GM12872 (cell line): ENCODE measurements around the gene SPATA9.

Source experiments
- TF ChIP-seq, protein P1 (sequence below): IDR thresholded peaks from 3 replicates; pipeline ENCODE4 v1.5.1; 2011; ENCODE audit warnings: low read depth, mild to moderate bottlenecking, low read length, moderate library complexity; ENCODE audit not compliant: insufficient read depth

SPATA9 gene

DNA sequence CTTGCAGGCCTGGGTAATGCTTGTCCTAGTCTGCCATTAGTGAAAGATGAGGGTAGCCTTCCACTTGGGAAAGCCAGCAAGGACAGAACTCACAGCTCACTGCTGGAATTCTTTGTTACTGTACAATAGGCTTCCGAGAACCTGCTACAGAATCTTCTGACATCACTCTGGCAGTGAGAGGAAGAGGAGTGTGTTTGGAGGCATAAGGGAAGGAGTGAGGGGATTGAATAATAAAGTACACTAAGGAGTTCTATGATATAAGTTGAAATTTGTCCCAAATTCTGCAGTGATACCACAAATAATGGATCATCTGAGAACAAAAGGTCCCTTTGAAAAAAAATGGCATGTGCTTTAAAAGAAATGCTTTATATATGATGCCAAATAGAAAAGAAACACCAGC is at the start of gene SPATA9:
Gene SPATA9, minus strand, starts transcription at position 101 of the 400 bp plus-strand sequence. CDS start 137 bp downstream, outside the sequence.
- TF ChIP-seq, protein P1, sequence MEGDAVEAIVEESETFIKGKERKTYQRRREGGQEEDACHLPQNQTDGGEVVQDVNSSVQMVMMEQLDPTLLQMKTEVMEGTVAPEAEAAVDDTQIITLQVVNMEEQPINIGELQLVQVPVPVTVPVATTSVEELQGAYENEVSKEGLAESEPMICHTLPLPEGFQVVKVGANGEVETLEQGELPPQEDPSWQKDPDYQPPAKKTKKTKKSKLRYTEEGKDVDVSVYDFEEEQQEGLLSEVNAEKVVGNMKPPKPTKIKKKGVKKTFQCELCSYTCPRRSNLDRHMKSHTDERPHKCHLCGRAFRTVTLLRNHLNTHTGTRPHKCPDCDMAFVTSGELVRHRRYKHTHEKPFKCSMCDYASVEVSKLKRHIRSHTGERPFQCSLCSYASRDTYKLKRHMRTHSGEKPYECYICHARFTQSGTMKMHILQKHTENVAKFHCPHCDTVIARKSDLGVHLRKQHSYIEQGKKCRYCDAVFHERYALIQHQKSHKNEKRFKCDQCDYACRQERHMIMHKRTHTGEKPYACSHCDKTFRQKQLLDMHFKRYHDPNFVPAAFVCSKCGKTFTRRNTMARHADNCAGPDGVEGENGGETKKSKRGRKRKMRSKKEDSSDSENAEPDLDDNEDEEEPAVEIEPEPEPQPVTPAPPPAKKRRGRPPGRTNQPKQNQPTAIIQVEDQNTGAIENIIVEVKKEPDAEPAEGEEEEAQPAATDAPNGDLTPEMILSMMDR = no peak

GRCh38 chr5:95731571-95732554 is 49.1 kb upstream of the SPATA9 start:
- TF ChIP-seq, protein P1 = no peak

GRCh38 chr5:95730730-95731570 is 48.2 kb upstream of the SPATA9 start, which contains the start of gene RHOBTB3:
Gene RHOBTB3, plus strand, starts transcription at chr5:95731336. Its CDS starts 347 bp downstream, at chr5:95731683.
- TF ChIP-seq, protein P1 = 0 out of 3 replicates have a peak, but pooled peaks have one; percentile 4

- TF ChIP-seq, protein P1 = no peak
Observed at GRCh38 chr5:95730011-95730700, 47.4 kb upstream of the SPATA9 start.

DNA sequence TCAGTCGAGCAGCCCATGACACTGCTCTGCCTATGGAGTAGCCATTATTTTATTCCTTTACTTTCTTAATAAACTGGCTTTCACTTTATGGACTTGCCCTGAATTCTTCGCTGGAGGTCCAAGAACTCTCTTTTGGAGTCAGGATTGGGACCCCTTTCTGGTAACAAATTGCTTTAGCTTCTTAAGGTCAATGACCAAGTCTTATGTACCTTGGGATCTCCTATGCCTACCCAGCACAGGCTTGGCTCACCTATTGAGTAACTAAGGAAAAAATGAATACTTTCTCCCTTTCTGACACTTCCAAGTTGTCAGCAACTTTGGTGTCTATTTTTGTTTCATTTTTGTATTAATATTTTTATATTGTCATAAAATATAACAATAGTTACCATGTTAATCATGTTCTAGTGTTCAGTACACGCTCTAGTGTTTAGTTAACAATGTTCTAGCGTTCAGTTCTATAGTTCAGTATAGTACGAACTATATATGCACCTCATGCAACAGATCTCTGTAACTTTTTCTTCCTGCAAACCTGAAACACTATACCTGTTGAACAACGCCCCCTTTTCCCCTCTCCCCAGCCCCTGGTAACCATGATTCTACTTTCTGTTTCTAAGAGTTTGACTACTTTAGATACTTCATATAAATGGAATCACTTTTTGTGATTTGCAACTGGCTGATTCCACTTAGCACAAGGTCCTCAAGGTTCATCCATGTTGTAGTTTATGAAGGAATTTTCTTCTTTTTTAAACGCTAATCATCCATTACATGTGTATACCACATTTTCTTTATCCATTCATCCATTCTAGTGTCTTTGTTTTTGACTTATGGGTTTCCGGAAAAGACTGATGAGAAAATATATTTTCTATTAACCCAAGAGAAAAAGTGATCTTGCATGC is 46.6 kb upstream of the SPATA9 start:
- TF ChIP-seq, protein P1 = no peak

GRCh38 chr5:95728494-95729114 is 45.8 kb upstream of the SPATA9 start:
- TF ChIP-seq, protein P1 = no peak
